K562 (cell line): Measurements from ENCODE around the gene FTL. TPM values are rescaled to one million over a fixed set of nuclear protein-coding genes. Genes with fewer than 3 reads are reported as not detected.

Experiments used
- CEBPG ChIP-seq, 3 experiments: fragments of 200-800 bp in 1 of 3; sonication (Bioruptor generic) in 1 of 3; sonication (generic) in 1 of 3; formaldehyde crosslinking in 1 of 3; IDR thresholded peaks in 2 of 3; conservative IDR thresholded peaks in 1 of 3; 2 replicates each; pipeline versions ENCODE4 v1.6.1 to v1.8.0; 2016 to 2022; ENCODE audit warnings: missing compliant biosample characterization in 2 of 3, missing genetic modification characterization in 2 of 3, mild to moderate bottlenecking in 1 of 3, missing genetic modification reagents in 1 of 3
- DNMT1 ChIP-seq: fragments of 450-650 bp; IDR thresholded peaks from 2 replicates; pipeline ENCODE4 v1.6.1; 2016; ENCODE audit warnings: antibody characterized with exemption, mild to moderate bottlenecking
- ELF1 ChIP-seq: fragments of 200-800 bp; sonication (Bioruptor generic); IDR thresholded peaks from 2 replicates; pipeline ENCODE4 v1.6.1; 2016; ENCODE audit warnings: missing genetic modification characterization, missing compliant biosample characterization
- HDGF ChIP-seq: fragments of 450-650 bp; IDR thresholded peaks from 2 replicates; pipeline ENCODE4 v1.6.1; 2016
- KLF16 ChIP-seq: IDR thresholded peaks from 2 replicates; pipeline ENCODE4 v1.6.1; 2016; ENCODE audit warnings: antibody characterized with exemption
- MAZ ChIP-seq, 2 experiments: fragments of 450-650 bp in 1 of 2; sonication (generic) in 1 of 2; formaldehyde crosslinking; IDR thresholded peaks in 1 of 2; conservative IDR thresholded peaks in 1 of 2; 2 replicates each; pipeline versions ENCODE4 v1.4.0 to v1.5.0; 2020; ENCODE audit warnings: mild to moderate bottlenecking in 1 of 2, missing genetic modification reagents in 1 of 2
- MXI1 ChIP-seq: IDR thresholded peaks from 2 replicates; pipeline ENCODE4 v1.6.1; 2011; ENCODE audit warnings: low read depth, mild to moderate bottlenecking, improper control_type of control experiment, low read length
- NFXL1 ChIP-seq: fragments of 450-650 bp; formaldehyde crosslinking; IDR thresholded peaks from 2 replicates; pipeline ENCODE4 v1.4.0; 2021; ENCODE audit warnings: mild to moderate bottlenecking
- RBM39 ChIP-seq: fragments of 200-400 bp; formaldehyde crosslinking; optimal IDR thresholded peaks from 2 replicates; pipeline ENCODE3; 2018; ENCODE audit warnings: low read depth, low read length
- SMARCA4 ChIP-seq: fragments of 450-650 bp; IDR thresholded peaks from 2 replicates; pipeline ENCODE4 v1.6.1; 2016
- ZEB2 ChIP-seq: fragments of 450-650 bp; IDR thresholded peaks from 2 replicates; pipeline ENCODE4 v1.6.1; 2016
- ZKSCAN8 ChIP-seq: fragments of 200-800 bp; sonication (Bioruptor generic); IDR thresholded peaks from 2 replicates; pipeline ENCODE4 v1.6.1; 2016; ENCODE audit warnings: missing genetic modification characterization, missing compliant biosample characterization
- ZNF507 ChIP-seq: conservative IDR thresholded peaks from 2 replicates; pipeline ENCODE4 v1.6.1; 2017; ENCODE audit warnings: missing genetic modification characterization, missing compliant biosample characterization
- ZSCAN29 ChIP-seq: fragments of 450-650 bp; IDR thresholded peaks from 2 replicates; pipeline ENCODE4 v1.6.1; 2017
- polyA plus RNA-seq, 8 experiments: library from polyadenylated mRNA; depleted of rRNA in 4 of 8; stranded (reverse) in 5 of 8; unstranded in 3 of 8; fragments of >200 nt; fragmentation: Nextera tagmentation in 2 of 8; fragmentation: Illumina TruSeq in 1 of 8; extraction: Ambion mirVana in 2 of 8; extraction: Trizol in 1 of 8; gene quantifications; 2 replicates each; pipeline versions ENCODE4 v1.2.1 to v1.2.3, GENCODE V29; 2011 to 2014; ENCODE audit warnings: inconsistent platforms in 1 of 8, missing spikeins in 1 of 8
- total RNA-seq, 7 experiments: library from RNA; depleted of rRNA in 6 of 7; stranded (reverse); fragments of >200 nt in 6 of 7; fragmentation: Illumina TruSeq in 2 of 7; extraction: Trizol in 2 of 7; gene quantifications; 2 replicates each; pipeline versions ENCODE4 v1.2.1 to v1.2.3, GENCODE V29; 2011 to 2021; ENCODE audit warnings: low replicate concordance in 1 of 7
- TF ChIP-seq, protein P1 (sequence below), 2 experiments: fragments of 450-650 bp; IDR thresholded peaks; 2 replicates each; pipeline ENCODE4 v1.6.1; 2016; ENCODE audit warnings: mild to moderate bottlenecking in 2 of 2, borderline replicate concordance in 1 of 2, low read depth in 1 of 2, moderate library complexity in 1 of 2
- TF ChIP-seq, protein P2 (sequence below): fragments of 450-650 bp; IDR thresholded peaks from 2 replicates; pipeline ENCODE4 v1.7.1; 2018; ENCODE audit warnings: mild to moderate bottlenecking, low read depth; ENCODE audit not compliant: partially characterized antibody

FTL gene
- total and polyA plus RNA-seq, 9 of the 15 experiments (the other 6 are each of a cell fraction or from before 2014, with no cell fraction given) = 1,231 to 27,415 (median 3,965) TPM

DNA sequence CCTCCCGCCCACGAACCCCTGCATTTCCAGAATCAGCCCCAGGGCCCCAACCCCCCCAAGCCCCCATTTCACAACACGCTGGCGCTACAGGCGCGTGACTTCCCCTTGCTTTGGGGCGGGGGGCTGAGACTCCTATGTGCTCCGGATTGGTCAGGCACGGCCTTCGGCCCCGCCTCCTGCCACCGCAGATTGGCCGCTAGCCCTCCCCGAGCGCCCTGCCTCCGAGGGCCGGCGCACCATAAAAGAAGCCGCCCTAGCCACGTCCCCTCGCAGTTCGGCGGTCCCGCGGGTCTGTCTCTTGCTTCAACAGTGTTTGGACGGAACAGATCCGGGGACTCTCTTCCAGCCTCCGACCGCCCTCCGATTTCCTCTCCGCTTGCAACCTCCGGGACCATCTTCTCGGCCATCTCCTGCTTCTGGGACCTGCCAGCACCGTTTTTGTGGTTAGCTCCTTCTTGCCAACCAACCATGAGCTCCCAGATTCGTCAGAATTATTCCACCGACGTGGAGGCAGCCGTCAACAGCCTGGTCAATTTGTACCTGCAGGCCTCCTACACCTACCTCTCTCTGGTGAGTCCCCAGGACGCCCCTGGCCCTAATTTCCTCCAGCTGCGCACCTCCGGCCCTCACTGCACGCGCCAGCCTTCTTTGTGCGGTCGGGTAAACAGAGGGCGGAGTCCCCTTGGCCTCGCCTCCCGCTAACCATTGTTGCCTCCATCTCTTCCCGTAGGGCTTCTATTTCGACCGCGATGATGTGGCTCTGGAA is at the start of gene FTL (continued):
- TF ChIP-seq, protein P1, sequence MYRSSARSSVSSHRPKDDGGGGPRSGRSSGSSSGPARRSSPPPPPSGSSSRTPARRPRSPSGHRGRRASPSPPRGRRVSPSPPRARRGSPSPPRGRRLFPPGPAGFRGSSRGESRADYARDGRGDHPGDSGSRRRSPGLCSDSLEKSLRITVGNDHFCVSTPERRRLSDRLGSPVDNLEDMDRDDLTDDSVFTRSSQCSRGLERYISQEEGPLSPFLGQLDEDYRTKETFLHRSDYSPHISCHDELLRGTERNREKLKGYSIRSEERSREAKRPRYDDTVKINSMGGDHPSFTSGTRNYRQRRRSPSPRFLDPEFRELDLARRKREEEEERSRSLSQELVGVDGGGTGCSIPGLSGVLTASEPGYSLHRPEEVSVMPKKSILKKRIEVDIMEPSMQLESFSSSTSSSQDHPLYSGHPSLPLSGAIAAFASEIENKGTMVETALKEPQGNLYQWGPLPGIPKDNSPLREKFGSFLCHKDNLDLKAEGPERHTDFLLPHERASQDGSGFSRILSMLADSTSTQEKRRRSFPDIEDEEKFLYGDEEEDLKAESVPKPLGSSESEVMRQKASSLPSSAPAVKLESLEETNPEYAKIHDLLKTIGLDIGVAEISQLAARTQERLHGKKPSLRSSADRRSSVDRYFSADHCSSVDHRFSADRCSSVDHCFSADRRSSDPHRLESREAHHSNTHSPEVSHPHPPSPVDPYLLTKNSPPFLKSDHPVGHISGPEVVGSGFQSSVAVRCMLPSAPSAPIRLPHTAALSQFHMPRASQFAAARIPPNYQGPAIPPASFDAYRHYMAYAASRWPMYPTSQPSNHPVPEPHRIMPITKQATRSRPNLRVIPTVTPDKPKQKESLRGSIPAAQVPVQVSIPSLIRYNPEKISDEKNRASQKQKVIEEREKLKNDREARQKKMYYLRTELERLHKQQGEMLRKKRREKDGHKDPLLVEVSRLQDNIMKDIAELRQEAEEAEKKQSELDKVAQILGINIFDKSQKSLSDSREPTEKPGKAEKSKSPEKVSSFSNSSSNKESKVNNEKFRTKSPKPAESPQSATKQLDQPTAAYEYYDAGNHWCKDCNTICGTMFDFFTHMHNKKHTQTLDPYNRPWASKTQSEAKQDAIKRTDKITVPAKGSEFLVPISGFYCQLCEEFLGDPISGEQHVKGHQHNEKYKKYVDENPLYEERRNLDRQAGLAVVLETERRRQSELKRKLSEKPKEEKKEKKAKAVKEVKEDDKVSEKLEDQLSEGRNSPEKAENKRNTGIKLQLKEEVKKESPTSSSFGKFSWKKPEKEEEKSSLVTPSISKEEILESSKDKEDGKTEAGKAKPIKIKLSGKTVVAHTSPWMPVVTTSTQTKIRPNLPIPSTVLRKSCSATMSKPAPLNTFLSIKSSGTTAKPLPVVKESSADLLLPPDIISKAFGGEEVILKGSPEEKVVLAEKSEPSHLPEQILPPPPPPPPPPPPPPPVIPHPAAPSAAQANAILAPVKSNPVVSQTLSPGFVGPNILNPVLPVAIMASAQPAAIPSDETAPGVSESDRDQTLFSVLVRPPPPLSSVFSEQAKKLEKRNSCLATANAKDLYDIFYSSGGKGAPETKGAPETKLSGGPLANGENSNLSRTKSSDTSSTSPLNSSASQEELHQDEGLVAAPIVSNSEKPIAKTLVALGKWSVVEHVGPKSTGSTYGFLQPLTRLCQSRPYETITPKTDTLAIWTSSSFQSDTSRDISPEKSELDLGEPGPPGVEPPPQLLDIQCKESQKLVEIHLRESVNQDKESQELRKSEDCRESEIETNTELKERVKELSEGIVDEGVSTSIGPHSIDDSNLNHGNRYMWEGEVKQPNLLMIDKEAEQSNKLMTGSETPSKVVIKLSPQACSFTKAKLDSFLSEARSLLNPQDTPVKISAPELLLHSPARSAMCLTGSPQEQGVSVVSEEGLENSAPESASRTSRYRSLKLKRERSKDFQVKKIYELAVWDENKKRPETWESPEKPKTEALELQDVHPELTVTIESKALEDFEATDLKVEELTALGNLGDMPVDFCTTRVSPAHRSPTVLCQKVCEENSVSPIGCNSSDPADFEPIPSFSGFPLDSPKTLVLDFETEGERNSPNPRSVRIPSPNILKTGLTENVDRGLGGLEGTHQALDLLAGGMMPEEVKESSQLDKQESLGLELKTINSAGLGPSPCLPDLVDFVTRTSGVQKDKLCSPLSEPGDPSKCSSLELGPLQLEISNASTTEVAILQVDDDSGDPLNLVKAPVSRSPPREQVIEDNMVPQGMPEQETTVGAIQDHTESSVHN (IDR thresholded peaks at IDR 0.05; ENCODE audit: borderline replicate concordance in 1 of 2, low read depth in 1 of 2) = 0 out of 4 replicates have a peak, but pooled peaks of 1 of the 2 experiments have one; percentile 23
- peak; percentile 56; the same call in 1 of the 2 replicates for TF ChIP-seq ELF1
- TF ChIP-seq ZSCAN29 = 0 out of 2 replicates have a peak, but pooled peaks have one; percentile 18
- TF ChIP-seq HDGF = no peak
- peak; percentile 59 to 89; a peak in 2 of 4 replicates for TF ChIP-seq MAZ (CRISPR knock-in tag; conservative IDR thresholded peaks at IDR 0.05 in 1 of 2, IDR thresholded peaks at IDR 0.05 in 1 of 2)
- TF ChIP-seq CEBPG (CRISPR knock-in tag; IDR thresholded peaks at IDR 0.05) = peak; percentile 50; the same call in 1 of the 2 replicates
- TF ChIP-seq CEBPG (tag; conservative IDR thresholded peaks at IDR 0.05 in 1 of 2, IDR thresholded peaks at IDR 0.05 in 1 of 2) = peak; percentile 76 to 85; a peak in 3 of 4 replicates
- TF ChIP-seq KLF16 = no peak
- TF ChIP-seq MXI1 = peak; percentile 62
- no peak for TF ChIP-seq ZNF507
- TF ChIP-seq, protein P2, sequence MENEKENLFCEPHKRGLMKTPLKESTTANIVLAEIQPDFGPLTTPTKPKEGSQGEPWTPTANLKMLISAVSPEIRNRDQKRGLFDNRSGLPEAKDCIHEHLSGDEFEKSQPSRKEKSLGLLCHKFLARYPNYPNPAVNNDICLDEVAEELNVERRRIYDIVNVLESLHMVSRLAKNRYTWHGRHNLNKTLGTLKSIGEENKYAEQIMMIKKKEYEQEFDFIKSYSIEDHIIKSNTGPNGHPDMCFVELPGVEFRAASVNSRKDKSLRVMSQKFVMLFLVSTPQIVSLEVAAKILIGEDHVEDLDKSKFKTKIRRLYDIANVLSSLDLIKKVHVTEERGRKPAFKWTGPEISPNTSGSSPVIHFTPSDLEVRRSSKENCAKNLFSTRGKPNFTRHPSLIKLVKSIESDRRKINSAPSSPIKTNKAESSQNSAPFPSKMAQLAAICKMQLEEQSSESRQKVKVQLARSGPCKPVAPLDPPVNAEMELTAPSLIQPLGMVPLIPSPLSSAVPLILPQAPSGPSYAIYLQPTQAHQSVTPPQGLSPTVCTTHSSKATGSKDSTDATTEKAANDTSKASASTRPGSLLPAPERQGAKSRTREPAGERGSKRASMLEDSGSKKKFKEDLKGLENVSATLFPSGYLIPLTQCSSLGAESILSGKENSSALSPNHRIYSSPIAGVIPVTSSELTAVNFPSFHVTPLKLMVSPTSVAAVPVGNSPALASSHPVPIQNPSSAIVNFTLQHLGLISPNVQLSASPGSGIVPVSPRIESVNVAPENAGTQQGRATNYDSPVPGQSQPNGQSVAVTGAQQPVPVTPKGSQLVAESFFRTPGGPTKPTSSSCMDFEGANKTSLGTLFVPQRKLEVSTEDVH = no peak
- TF ChIP-seq SMARCA4 = no peak
- TF ChIP-seq RBM39 = peak; percentile 74
- no peak for TF ChIP-seq ZKSCAN8
- TF ChIP-seq ZEB2 = peak; percentile 93
- peak; percentile 98 for TF ChIP-seq DNMT1
- no peak for TF ChIP-seq NFXL1 (CRISPR knock-in tag)
